Cardiac fibroblast (primary cell): ENCODE measurements around the gene C2orf92.

ENCODE experiments used
- DNase-seq, 2 donors: peaks; one replicate each; pipeline versions ENCODE4 v3.0.0 to v3.0.0-alpha.2; 2010; ENCODE audit warnings: low read depth in 2 of 2
- H3K4me3 ChIP-seq, 2 donors: replicated peaks in 1 of 2; 1 replicate in 1 of 2; 2 replicates in 1 of 2; pipeline ENCODE4 v1.5.1; 2011; ENCODE audit warnings: low read depth in 2 of 2, low read length in 2 of 2, mild to moderate bottlenecking in 2 of 2, moderate library complexity in 1 of 2
- CTCF ChIP-seq: IDR thresholded peaks from one replicate; pipeline ENCODE4 v1.5.1; 2011; ENCODE audit warnings: low read depth, mild to moderate bottlenecking, low read length, inconsistent platforms

C2orf92 gene

GRCh38 chr2:97724946-97725688, 55.6 kb downstream of the C2orf92 start:
- DNase-seq: no peak
- TF ChIP-seq CTCF: no peak
- H3K4me3 ChIP-seq: no peak overlapping the region

GRCh38 chr2:97726261-97727064, 57.0 kb downstream of the C2orf92 start:
- peak; percentile 23 to 38 for DNase-seq
- no peak for TF ChIP-seq CTCF

GRCh38 chr2:97727296-97727695, 57.8 kb downstream of the C2orf92 start:
- H3K4me3 ChIP-seq: no peak overlapping the region
- no peak for TF ChIP-seq CTCF
- no peak for DNase-seq

More at GRCh38 chr2:97726261-97727064, 57.0 kb downstream of the C2orf92 start:
- H3K4me3 ChIP-seq: no peak overlapping the region

- H3K4me3 ChIP-seq: no peak overlapping the region
- DNase-seq: peak; percentile 20 to 54
- TF ChIP-seq CTCF: no peak
Measured at GRCh38 chr2:97728091-97728731, 58.7 kb downstream of the C2orf92 start.

- TF ChIP-seq CTCF: no peak
- H3K4me3 ChIP-seq: no peak overlapping the region
- peak in 1 of 2 donors; percentile 79 for DNase-seq
Measured at GRCh38 chr2:97730245-97730644, 60.7 kb downstream of the C2orf92 start.

GRCh38 chr2:97731274-97732020, 61.9 kb downstream of the C2orf92 start:
- TF ChIP-seq CTCF: no peak
- no peak for DNase-seq
- no peak overlapping the region for H3K4me3 ChIP-seq
